Stomach (tissue), 9 donors: ENCODE measurements around the gene COL25A1. TPM values are rescaled to one million over a fixed set of nuclear protein-coding genes. Genes with fewer than 3 reads are reported as not detected.

Source experiments
- DNase-seq, 2 donors: peaks; one replicate each; pipeline versions ENCODE4 v3.0.0 to v3.0.0-alpha.2; 2013 to 2019
- H3K27ac ChIP-seq, 5 donors: fragments of 200-600 bp in 4 of 5; sonication (generic) in 4 of 5; one replicate each; pipeline ENCODE4 v1.5.1; 2013 to 2019; ENCODE audit warnings: mild to moderate bottlenecking in 1 of 5, moderate library complexity in 1 of 5
- H3K27me3 ChIP-seq, 3 donors: fragments of 200-600 bp; sonication (generic); one replicate each; pipeline ENCODE4 v1.5.1; 2017 to 2019; ENCODE audit warnings: mixed run types in 1 of 3
- H3K36me3 ChIP-seq, 4 donors: fragments of 200-600 bp; sonication (generic); 1 replicate in 3 of 4; 2 replicates in 1 of 4; pipeline ENCODE4 v1.5.1; 2016 to 2019
- H3K4me1 ChIP-seq, 4 donors: fragments of 200-600 bp; sonication (generic); one replicate each; pipeline ENCODE4 v1.5.1; 2016 to 2019
- H3K4me3 ChIP-seq, 4 donors: fragments of 200-600 bp; sonication (generic) in 3 of 4; one replicate each; pipeline ENCODE4 v1.5.1; 2016 to 2019; ENCODE audit warnings: mild to moderate bottlenecking in 1 of 4
- H3K9me3 ChIP-seq, 4 donors: fragments of 200-600 bp; sonication (generic); one replicate each; pipeline ENCODE4 v1.5.1; 2016 to 2019
- CTCF ChIP-seq, 7 experiments: fragments of 450-650 bp in 4 of 7; fragments of 200-600 bp in 3 of 7; sonication (generic) in 3 of 7; IDR thresholded peaks; one replicate each; pipeline ENCODE4 v1.5.1; 2016 to 2019; ENCODE audit warnings: antibody characterized with exemption in 7 of 7, control low read depth in 2 of 7, mild to moderate bottlenecking in 1 of 7
- EP300 ChIP-seq: sonication (generic); formaldehyde crosslinking; IDR thresholded peaks from one replicate; pipeline ENCODE4 v1.6.1; 2017; ENCODE audit warnings: antibody characterized with exemption
- POLR2A ChIP-seq, 4 donors: fragments of 450-650 bp; IDR thresholded peaks; one replicate each; pipeline ENCODE4 v1.6.1; 2016; ENCODE audit warnings: antibody characterized with exemption in 4 of 4, control low read depth in 2 of 4, mild to moderate bottlenecking in 1 of 4, moderate library complexity in 1 of 4
- POLR2AphosphoS5 ChIP-seq, 3 donors: sonication (generic); formaldehyde crosslinking; IDR thresholded peaks; one replicate each; pipeline ENCODE4 v1.6.1; 2016; ENCODE audit warnings: antibody characterized with exemption in 3 of 3
- WGBS, 5 donors: extraction: QIAGEN DNeasy Blood & Tissue Kit in 3 of 5; methylation state at CpG; one replicate each; pipeline versions ENCODE4 v1.1.5 to v1.1.7; 2013 to 2018; 5-methylcytosine and 5-hydroxymethylcytosine counted together
- intact Hi-C: fragments of 100-400 bp; cut with DNase I; formaldehyde crosslinking; loops from one replicate; pipeline ENCODE4 v1.15.1; 2023; ENCODE audit warnings: low total_unique reads
- polyA plus RNA-seq, 3 donors: library from polyadenylated mRNA; stranded (reverse); fragments of 200-250 nt; gene quantifications; one replicate each; pipeline ENCODE4 v1.2.3, GENCODE V29; 2013
- total RNA-seq, 5 donors: library from RNA; depleted of rRNA; stranded (reverse); fragments of >200 nt; gene quantifications; one replicate each; pipeline versions ENCODE4 v1.1.0 to v1.2.3, GENCODE V29; 2014 to 2016
- donor health status: healthy with polysubstance abuse.
- donor health status: Bipolar disorder and iron deficiency.
- donor health status: healthy.

The COL25A1 gene
- total and polyA plus RNA-seq, 8 donors: 0.10 to 4.1 (median 1.5) TPM; not detected in 5

GRCh38 chr4:109251396-109251795 is 51.1 kb downstream of the COL25A1 start:
- intact Hi-C loops: no loop called here
- DNase-seq: peak in 1 of 2 donors; percentile 2
- TF ChIP-seq CTCF (IDR thresholded peaks at IDR 0.05) (no peak), POLR2AphosphoS5 (IDR thresholded peaks at IDR 0.05) (no peak), POLR2A (IDR thresholded peaks at IDR 0.05) (no peak), EP300 (no peak)
- H3K4me1 ChIP-seq: no peaks in the 10 kb centered on the region
- no peaks in the 10 kb centered on the region for H3K27me3 ChIP-seq
- no peak overlapping the region for H3K4me3 ChIP-seq
- no peaks in the 10 kb centered on the region for H3K9me3 ChIP-seq
- no peaks in the 10 kb centered on the region for H3K36me3 ChIP-seq
- WGBS, 5 donors: 68 to 85% (median 72%) methylated on average over 3 of the region's 3 CpGs
- no peak overlapping the region for H3K27ac ChIP-seq

DNA sequence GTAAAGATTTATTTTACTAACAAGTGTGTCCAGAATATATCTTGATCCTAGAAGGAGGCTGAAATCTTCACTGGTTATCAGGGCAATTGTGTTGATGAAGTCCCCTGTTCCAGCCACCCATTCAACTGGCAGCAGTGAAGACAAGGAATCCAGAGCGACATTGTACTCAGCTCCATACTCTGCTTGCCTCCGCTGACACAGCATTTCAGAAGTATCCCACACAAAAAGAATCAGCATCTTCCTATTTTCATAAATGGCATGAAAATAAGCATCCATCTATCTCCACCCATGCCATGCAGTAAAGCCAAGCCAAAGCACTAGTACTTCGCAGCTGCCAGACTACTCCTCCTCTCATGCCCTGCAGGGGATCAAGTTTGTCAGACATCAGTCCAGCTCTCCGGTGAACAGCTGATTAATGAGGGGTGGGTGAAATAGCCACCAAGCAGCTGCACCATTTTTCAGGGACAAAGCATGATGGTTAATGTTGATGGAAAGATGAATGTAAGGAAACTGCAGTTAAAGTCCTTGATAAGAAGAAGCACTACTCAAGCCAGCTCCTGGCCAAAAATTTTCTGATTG is 54.0 kb downstream of the COL25A1 start:
- DNase-seq: no peak
- H3K27ac ChIP-seq: no peak overlapping the region
- intact Hi-C loops: no loop called here
- 77 to 93% (median 88%) methylated on average over 4 of the region's 4 CpGs for WGBS, 5 donors
- no peak overlapping the region for H3K4me3 ChIP-seq
- no peaks in the 10 kb centered on the region for H3K4me1 ChIP-seq
- no peaks in the 10 kb centered on the region for H3K9me3 ChIP-seq
- H3K36me3 ChIP-seq: no peaks in the 10 kb centered on the region
- TF ChIP-seq POLR2A (IDR thresholded peaks at IDR 0.05): no peak
- TF ChIP-seq EP300: no peak
- TF ChIP-seq POLR2AphosphoS5 (IDR thresholded peaks at IDR 0.05): no peak
- TF ChIP-seq CTCF (IDR thresholded peaks at IDR 0.05): no peak
- H3K27me3 ChIP-seq: no peaks in the 10 kb centered on the region

- 61 to 74% (median 72%) methylated on average over 3 of the region's 3 CpGs for WGBS, 5 donors
- no peak for TF ChIP-seq POLR2A (IDR thresholded peaks at IDR 0.05)
- no peak for TF ChIP-seq POLR2AphosphoS5 (IDR thresholded peaks at IDR 0.05)
- TF ChIP-seq CTCF (IDR thresholded peaks at IDR 0.05): no peak
- no peak for TF ChIP-seq EP300
- intact Hi-C loops: no loop called here
Measured at GRCh38 chr4:109243871-109244270, 58.6 kb downstream of the COL25A1 start.

GRCh38 chr4:109238746-109239145 is 63.7 kb downstream of the COL25A1 start:
- no peaks in the 10 kb centered on the region for H3K36me3 ChIP-seq
- no peak overlapping the region for H3K4me3 ChIP-seq
- TF ChIP-seq POLR2AphosphoS5 (IDR thresholded peaks at IDR 0.05): no peak
- no peak for TF ChIP-seq CTCF (IDR thresholded peaks at IDR 0.05)
- TF ChIP-seq EP300: no peak
- no peak for TF ChIP-seq POLR2A (IDR thresholded peaks at IDR 0.05)
- no peaks in the 10 kb centered on the region for H3K4me1 ChIP-seq
- peaks cover 0 to 5% (median 0%) of the 10 kb centered on the region in 4 donors for H3K9me3 ChIP-seq
- no peaks in the 10 kb centered on the region for H3K27me3 ChIP-seq
- intact Hi-C loops: no loop called here
- H3K27ac ChIP-seq: no peak overlapping the region
- WGBS, 5 donors: 56 to 76% (median 60%) methylated on average over 2 of the region's 2 CpGs
- no peak for DNase-seq

More at GRCh38 chr4:109243871-109244270, 58.6 kb downstream of the COL25A1 start:
- no peaks in the 10 kb centered on the region for H3K9me3 ChIP-seq
- H3K27me3 ChIP-seq: no peaks in the 10 kb centered on the region
- no peak overlapping the region for H3K4me3 ChIP-seq
- no peak for DNase-seq
- no peaks in the 10 kb centered on the region for H3K36me3 ChIP-seq
- H3K4me1 ChIP-seq: no peaks in the 10 kb centered on the region
- no peak overlapping the region for H3K27ac ChIP-seq
